ENCODE measurements around the gene PDC.
"Not testable (repeated sequence)": the region's sequence is repeated elsewhere in the genome, so short reads cannot be mapped to it uniquely, and the experiment has no call there.

Gene PDC

DNA sequence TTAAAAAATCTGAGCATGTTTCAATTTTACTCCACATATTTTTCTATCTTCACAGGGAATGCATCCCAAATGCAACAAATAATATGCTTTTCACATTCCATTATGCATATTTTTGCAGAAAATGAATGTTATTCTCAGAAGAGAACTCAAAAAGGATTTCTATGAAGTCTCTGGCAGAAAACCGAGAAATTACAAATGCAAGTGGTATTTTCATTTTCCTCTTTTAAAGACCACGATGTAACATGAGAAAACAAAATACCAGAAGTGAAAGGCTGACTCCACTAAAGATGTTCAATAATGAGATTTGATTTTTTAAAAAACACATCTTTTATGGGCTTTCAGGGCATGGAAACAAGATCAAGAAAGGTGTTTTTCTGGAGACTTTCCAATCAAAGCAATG is 5.0 kb upstream of the PDC start:
- DNase-seq = no peak

DNA sequence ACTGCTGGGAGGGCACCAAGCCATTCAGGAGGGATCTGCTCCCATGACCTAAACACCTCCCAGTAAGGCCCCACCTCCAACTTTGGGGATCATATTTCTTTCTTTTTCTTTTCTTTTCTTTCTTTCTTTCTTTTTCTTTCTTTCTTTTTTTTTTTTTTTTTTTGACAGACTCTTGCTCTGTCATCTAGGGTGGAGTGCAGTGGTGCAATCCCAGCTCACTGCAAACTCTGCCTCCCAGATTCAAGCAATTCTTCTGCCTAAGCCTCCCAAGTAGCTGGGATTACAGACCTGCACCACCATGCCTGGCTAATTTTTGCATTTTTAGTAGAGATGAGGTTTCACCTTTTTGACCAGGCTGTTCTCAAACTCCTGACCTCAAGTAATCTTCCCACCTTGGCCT is 4.6 kb upstream of the PDC start:
- DNase-seq = not testable (repeated sequence)

DNA sequence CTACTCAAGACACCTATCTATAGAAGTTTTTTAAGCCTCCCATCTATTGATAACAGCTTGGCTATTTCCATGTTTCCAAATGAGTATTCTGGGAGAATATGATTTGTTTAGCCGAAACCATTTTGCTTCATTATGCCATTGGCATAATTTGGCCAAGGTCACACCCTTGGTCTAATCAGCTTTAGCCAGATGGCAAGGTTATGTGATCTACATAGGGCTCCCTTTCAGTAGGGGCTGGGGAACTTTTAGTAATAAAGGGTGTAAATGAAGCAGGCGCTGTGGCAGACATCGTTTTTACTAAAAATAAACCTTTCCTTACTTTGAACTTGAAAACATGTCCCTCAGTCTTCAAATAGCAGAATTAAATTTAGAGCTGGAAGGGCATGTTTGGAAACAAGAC is 3.0 kb upstream of the PDC start:
- no peak for DNase-seq

DNA sequence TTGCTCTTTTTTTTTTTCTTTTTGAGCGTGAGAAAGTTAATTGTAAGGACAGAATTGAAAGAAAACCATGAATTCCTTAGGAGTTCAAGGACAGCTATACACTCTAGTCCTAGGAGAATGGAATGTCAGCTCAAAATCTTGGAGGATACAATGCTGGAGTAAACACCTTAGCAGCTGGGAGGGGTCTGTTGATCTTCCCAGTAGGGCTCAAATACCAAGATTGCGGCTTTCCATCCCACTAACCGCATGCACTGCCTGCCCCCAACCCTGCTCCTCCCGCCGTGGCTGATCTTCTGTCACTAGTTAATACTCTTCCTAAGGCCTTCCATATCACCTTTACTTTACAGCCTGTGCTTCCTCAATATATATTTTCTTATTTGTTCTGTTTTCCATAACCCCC is 2.6 kb upstream of the PDC start:
- DNase-seq = no peak

DNA sequence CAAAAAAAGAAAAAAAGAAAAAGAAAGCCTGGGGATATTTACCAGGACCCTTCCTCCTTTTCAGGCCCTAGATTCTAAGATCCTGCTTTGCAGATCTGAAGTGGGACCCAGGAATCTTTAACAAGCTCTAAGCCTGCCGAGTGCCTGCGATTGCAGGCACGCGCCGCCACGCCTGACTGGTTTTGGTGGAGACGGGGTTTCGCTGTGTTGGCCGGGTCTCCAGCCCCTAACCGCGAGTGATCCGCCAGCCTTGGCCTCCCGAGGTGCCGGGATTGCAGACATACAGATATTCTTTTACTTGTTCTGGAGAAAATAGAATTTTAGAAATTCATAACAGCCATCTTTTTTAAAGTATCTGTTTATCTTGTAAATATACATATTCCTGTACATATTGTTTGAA is 1.8 kb downstream of the PDC start:
- not testable (repeated sequence) for DNase-seq

DNA sequence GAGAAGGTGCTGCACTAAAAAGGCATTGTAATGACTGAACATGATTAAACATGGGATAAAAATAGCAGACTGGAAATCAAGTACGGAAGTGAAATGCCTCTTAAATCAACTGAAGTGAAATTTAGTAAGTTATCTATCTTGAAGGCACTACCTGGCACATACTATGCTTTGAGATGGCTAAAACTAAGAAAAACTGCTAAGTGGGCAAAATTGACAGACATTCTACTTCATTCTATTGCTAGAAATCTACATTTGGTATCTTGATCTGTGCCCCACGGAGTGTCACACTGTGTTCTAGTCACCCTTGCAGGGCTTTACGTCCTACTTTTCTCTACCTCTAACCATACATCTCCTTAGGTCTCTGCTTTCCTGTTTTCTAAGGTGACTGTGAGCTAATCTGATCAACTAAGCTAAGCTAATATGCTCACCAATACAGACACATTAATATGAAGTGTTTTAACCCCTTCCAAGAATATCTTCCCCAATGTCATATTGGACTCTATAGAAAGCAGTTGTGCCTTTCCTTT is 4.1 kb downstream of the PDC start:
- no peak for DNase-seq

DNA sequence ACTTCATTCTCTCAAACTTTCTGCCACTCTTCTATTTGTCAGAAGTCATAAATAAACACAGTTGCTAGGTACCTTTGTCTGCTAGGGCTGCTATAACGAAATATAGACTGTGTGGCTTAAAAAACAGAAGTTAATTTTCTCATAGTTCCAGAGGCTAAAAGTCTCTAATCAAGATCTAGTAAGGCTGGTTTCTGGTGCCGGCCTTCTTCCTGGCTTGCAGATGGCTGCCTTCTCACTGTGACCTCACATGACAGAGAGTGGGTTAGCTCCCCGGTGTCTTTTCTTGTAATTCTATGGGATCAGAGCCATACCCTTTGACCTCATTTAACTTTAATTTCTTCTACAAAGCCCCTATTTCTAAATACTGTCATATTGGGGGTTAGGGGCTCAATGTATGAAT is 5.9 kb downstream of the PDC start:
- DNase-seq = no peak

DNA sequence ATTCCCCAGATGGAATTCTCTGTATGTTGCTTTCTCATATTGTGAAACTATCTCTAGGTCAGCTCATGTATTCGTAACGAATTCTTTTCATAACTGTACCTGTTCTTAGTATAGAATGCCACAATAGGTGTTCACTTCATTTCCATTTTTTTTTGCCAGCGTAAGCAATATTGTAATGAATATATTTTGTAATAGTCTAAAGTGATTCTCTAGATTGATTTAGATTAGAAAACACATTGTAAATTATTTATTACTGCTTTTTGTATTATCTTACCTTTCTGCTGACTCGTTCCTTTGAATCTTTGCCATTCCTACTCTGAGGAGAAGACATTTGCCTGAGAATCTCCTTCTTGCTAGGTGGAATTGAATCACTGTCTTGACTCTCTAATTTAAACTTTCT is 14.8 kb downstream of the PDC start:
- no peak for DNase-seq

DNA sequence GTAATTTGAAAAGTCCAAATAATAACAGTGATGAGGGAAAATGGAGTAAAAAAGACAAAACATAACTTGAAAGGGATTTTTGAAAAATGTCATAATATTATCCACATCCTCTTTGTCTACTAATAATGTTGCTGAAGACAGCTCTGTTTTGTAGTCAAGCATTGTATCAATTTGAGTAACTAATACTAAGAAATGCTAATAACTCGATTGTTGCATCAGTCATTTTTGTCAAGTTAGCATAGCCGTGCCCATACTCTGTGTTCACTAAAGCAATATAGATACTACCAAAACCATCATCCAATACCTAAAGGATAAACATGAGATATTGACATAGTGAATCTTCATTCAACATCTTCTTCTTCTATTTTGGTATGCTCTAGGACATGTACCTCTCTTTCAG is 17.3 kb downstream of the PDC start:
- DNase-seq = no peak

DNA sequence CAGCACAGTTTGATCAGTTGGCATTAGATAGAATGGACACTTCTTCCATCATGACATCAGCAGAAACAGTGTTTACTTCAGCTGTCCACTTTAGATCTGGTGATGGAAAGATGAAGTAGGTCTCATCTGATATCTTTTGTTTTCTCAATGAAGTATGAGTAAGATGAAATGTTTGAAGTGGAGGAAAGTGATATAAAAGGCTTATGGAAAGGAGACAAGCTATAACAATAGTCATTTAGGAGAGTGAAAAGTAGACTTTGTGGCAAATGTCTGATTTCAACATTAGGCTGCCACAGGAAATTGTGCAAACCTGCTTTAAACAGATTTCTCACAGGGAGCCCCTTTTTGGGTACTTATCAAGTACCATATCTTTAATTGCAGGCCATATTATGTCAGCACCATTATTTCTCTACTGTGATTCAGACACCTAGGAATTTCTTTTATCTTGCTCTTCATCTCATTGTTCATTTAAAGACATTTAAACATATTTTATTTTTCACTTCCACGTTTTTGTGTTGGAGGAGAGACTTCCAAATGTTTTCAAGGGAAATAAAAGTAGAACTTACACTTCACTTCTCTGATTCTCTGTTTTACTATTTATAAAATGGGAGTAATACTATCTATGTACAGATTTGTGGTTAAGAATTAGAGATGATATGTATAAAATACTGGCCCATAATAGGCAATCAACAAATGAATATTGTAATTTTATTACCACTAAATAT is 18.1 kb downstream of the PDC start:
- DNase-seq = no peak

DNA sequence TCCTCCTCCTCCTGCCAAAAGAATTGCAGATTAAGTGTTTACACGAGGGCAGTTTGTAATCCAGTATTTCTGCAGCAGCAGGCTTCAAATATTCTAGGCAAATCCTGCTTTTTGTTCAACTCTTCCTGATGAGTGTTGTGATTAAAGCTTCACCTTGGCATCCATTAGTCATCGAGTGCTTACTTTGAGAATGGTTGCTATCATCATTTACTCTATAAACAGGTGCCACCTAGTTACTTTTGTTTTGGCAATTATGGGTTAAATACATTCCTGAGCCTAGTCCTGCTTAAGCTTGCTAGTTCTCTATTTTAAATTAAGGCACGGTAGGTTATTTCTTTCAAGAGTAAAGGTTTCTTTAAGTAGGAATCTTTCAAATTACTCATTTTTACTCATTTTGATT is 20.3 kb downstream of the PDC start:
- DNase-seq = no peak

DNA sequence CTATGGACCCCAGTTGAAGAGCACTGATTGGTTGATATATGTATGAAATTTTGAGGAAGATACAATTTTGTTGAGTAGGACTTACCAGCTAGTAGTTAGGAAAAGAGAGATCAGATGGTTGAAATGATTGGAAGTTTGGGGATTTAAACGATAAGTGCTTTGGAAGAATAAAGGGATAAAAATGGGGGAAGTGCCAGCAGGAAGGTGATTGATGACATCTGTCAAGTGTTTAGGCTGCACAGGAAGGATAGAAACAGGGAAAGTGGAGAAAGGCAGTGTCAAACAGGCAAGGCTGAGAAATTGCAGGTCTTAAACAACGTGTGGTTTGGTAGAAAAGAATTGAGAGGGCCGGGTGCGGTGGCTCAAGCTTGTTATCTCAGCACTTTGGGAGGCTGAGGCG is 22.3 kb downstream of the PDC start:
- no peak for DNase-seq

DNA sequence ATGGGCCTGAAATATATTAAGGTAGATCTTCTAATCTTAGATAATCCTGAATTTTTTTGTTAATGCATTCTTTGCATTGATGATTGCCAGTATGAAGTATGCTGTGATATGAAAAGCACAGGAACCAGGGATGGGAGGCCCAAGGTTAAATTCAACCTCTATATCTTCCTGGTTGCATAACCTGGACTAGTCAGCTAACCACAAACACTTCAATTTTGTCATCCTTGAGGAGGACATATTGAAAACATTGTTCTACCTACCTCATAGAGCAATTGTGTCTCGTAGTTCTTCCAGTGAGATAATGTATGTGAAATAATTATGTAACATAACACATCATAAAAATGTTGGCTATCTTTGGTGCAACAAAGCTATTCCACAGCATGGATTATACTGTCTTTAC is 25.6 kb downstream of the PDC start:
- no peak for DNase-seq

DNA sequence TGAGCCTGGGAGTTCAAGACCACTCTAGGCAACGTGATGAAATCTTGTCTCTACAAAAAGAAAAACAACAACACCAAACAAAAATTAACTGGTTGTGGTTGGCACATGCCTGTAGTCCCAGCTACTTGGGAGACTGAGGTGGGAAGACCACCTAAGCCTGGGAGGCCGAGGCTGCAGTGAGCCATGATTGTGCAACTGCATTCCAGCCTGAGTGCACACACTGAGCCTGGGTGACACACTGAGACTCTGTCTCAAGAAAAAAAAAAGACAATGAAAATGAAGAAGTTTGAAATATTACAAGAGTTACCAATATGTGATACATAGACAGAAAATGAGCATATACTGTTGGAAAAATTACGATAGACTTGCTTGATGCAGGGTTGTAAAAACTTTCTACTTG is 31.9 kb downstream of the PDC start:
- no peak for DNase-seq

DNA sequence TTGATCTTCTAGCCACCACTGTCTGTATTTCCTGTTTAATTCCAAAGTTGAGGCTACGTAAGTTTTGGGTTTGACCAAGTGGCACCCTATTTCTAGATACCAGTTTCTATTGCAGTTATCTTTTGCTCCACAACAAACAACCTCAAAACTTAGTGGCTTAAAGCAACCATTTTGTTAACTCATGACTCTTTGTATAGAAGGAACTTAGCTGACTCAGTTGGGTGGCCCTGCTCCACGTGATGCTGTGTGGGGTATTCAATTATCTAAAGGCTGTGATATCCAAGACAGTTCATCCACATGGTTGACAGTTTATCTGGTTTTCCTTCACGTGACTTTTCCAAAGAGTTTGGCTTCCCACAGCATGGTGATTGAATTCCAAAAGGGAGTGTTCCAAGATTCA is 34.8 kb downstream of the PDC start:
- no peak for DNase-seq

DNA sequence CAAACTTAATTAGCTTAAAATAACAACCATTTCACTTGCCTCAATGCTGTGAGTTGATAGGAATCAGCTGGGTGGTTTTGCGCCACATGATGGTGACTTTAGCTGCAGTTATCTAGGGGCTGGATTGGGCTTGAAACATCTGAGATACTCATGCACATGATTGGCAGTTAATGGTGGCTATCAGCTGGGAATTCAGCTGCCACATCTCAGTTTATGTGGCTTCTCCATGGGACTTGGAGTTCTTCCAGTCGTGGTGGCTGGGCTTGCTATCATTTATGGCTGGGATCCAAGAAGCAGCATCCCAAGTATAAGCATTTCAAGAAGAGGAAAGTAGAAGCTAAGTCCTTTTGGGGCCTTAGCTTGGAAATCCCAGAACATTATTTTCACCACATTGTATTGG is 36.4 kb downstream of the PDC start:
- DNase-seq = no peak

DNA sequence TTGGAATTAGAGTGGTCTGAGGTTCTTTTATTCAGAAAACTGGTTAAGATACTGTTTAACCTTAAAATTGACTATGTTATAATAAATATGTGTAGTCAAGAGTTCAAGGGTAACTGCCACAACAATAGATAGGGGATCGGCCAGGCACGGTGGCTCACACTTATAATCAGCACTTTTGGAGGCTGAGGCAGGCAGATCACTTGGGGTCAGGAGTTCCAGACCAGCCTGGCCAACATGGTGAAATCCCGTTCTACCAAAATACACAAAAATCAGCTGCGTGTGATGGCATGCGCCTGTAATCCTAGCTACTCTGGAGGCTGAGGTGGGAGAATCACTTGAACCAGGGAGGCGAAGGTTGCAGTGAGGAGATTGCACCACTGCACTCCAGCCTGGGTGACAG is 39.5 kb downstream of the PDC start:
- DNase-seq = no peak

DNA sequence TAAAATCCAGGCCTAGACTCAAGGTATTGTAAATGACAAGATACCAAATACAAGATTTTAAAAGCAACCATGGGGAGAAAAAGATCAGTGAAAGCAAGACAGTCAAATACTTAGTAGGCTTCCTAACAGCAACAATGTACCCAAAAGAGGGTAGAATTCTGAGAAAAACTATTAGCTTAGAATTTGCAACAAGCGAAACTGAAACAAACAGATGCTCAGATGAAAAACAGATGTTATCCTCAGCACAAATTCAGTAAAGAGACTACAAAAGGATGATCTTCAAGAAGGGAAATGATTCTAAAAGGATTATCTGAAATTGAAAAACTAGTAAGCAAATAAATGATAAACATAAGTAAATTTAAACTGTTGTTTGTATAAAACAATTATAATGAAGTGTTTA is 40.0 kb downstream of the PDC start:
- no peak for DNase-seq

DNA sequence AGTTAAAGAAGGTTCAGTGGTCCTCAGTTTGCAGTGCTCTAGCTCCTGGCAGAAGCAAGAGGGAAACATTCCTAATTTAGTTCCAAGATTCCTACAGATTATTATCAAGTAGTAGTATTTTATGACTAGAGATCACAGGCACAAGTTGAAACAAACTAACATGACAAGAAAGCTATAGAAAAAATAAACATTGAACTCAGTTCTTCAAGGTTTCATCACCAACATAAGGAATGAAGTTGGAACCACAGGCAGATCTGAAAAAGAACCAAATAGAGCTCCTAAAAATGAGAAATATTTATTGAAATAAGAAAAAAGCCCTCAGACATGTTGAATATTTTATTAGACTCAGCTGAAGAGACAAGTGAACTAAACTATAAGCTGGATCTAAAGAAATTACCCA is 40.6 kb downstream of the PDC start:
- DNase-seq = no peak

DNA sequence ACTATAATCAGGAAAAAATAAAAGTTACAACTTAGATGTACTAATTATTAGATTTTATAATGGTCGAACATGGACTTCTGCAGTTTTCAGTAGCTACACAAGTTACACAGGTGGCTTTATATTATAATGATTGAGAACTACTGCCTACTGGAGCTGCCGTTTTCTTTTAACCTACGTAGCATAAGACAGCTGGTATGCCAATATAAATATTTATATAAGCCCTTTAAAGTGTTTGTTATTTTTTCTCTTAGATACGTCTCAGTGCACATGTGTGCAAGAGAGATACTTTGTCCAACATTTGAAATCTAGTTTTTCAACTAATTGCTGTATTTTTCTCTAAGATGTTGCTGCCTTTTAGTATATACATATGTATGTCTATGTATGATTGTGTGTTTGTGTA is 42.4 kb downstream of the PDC start:
- DNase-seq = no peak

DNA sequence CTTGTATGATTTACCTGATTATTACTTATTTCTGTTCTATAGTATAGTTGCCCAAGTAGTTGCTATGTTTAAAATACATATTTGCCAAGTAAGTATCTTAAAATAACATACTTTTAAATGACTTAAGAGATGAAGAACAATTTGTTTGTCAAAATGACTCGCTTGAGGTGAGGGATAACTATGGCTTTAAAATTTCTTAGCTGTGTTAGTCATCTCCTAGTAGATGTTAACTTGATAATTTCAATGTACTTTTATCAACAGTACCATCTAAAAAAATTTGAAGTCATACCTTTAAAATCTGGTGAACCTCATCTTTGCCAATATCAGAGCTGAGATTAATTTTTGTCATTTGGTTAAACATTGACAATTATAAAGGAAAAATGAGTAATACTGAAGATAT is 47.6 kb downstream of the PDC start:
- DNase-seq = no peak

DNA sequence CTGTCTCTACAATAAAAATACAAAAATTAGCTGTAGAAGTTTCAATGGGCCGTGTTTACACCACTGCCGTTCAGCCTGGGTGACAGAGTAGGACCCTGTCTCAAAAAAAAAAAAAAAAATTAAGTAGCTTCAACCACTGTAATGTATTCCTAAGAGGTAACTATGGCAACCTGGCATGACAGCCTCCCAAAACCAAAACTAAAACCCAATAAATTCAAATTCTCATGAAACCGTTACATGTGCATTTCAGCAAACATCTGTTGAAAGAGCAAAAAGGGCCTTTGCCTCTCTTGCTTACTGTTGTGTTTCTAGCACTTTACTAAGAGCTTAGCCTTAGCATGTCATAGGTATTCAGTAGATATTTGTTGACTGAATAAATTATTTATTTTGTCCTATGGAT is 51.8 kb downstream of the PDC start:
- DNase-seq = no peak

DNA sequence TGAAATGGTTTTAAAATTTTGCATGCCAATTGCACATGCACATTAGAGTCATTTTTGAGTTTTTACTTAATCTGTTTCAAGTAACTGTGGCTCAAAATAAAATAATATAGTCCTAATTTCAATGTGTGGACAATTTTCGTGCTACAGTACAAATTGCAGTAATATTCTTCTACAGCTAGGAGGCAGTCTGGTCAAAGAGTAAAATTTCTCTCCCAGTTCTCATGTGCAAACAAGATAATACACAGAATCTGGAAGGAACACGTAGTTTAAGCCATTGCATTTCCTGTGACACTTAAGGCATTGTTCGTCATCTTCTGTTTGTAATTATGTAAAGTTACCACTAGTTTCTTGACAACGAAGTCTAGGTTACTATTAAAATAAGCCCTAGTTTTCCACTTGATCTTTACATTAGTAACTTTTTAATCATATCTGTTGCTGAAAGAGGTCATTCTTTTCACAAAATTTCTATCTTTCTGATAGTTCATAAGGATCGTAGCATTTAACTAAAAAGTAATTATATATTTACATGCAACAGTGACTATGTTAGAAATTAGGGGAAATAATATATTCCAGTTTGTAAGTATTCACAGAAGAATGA is 56.4 kb downstream of the PDC start:
- DNase-seq = peak in 1 of 58 donors; percentile 1

DNA sequence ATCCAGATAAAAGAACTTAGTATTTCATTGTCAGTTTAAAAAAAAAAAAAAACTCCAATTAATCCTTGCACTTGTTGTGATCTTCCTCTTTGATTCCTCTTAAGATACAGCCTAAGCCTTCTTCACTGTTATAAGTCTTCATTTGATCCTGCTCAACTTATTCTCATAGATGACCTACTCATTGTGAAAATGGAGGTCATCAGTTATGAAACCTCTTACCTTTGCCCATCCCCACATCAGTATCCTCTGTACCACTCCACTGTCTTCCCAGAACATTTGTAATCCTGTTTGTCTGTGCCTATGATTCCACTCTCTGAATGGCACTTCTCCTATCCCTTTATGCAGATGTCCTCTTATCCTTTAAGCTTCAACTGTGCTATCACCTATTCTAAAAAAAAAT is 57.3 kb downstream of the PDC start:
- no peak for DNase-seq
